Measurements from ENCODE around the gene RAB11FIP4. TPM values are rescaled to one million over a fixed set of nuclear protein-coding genes. Genes with fewer than 3 reads are reported as not detected.

The RAB11FIP4 gene
- polyA plus RNA-seq, 4 donors: 14.1 to 17.2 (median 16.1) TPM

- DNase-seq (ENCODE audit: low read depth in 4 of 4, low spot score in 2 of 4): no peak
Measured at GRCh38 chr17:31401456-31402254, 10.2 kb downstream of the RAB11FIP4 start.

- no peak for DNase-seq (ENCODE audit: low read depth in 4 of 4, low spot score in 2 of 4)
Measured at GRCh38 chr17:31404028-31404949, 12.8 kb downstream of the RAB11FIP4 start.

GRCh38 chr17:31405890-31406371 is 14.5 kb downstream of the RAB11FIP4 start:
- no peak for DNase-seq (ENCODE audit: low read depth in 4 of 4, low spot score in 2 of 4)

GRCh38 chr17:31408586-31408985 is 17.1 kb downstream of the RAB11FIP4 start:
- no peak for DNase-seq (ENCODE audit: low read depth in 4 of 4, low spot score in 2 of 4)

- DNase-seq (ENCODE audit: low read depth in 4 of 4, low spot score in 2 of 4): no peak
Measured at GRCh38 chr17:31411707-31412285, 20.3 kb downstream of the RAB11FIP4 start.

GRCh38 chr17:31412511-31412910 is 21.0 kb downstream of the RAB11FIP4 start:
- DNase-seq (ENCODE audit: low read depth in 4 of 4, low spot score in 2 of 4): no peak

- no peak for DNase-seq (ENCODE audit: low read depth in 4 of 4, low spot score in 2 of 4)
Measured at GRCh38 chr17:31413081-31413799, 21.8 kb downstream of the RAB11FIP4 start.

- DNase-seq (ENCODE audit: low read depth in 4 of 4, low spot score in 2 of 4): no peak
Measured at GRCh38 chr17:31413874-31414549, 22.5 kb downstream of the RAB11FIP4 start.

GRCh38 chr17:31414550-31414918 is 23.1 kb downstream of the RAB11FIP4 start:
- no peak for DNase-seq (ENCODE audit: low read depth in 4 of 4, low spot score in 2 of 4)

- DNase-seq (ENCODE audit: low read depth in 4 of 4, low spot score in 2 of 4): no peak
Measured at GRCh38 chr17:31415004-31415454, 23.6 kb downstream of the RAB11FIP4 start.

GRCh38 chr17:31415640-31416502 is 24.4 kb downstream of the RAB11FIP4 start:
- DNase-seq (ENCODE audit: low read depth in 4 of 4, low spot score in 2 of 4): no peak

GRCh38 chr17:31416503-31416923 is 25.0 kb downstream of the RAB11FIP4 start:
- peak in 1 of 4 donors; percentile 8 for DNase-seq (ENCODE audit: low read depth in 4 of 4, low spot score in 2 of 4)

GRCh38 chr17:31417051-31417792 is 25.7 kb downstream of the RAB11FIP4 start:
- DNase-seq (ENCODE audit: low read depth in 4 of 4, low spot score in 2 of 4): no peak

GRCh38 chr17:31418773-31419350 is 27.4 kb downstream of the RAB11FIP4 start:
- DNase-seq (ENCODE audit: low read depth in 4 of 4, low spot score in 2 of 4): no peak

GRCh38 chr17:31422443-31422842 is 31.0 kb downstream of the RAB11FIP4 start:
- DNase-seq (ENCODE audit: low read depth in 4 of 4, low spot score in 2 of 4): no peak

GRCh38 chr17:31424944-31425281 is 33.4 kb downstream of the RAB11FIP4 start:
- no peak for DNase-seq (ENCODE audit: low read depth in 4 of 4, low spot score in 2 of 4)

GRCh38 chr17:31425282-31426040 is 34.0 kb downstream of the RAB11FIP4 start:
- no peak for DNase-seq (ENCODE audit: low read depth in 4 of 4, low spot score in 2 of 4)

Data from left renal cortex interstitium (tissue), 4 donors.